Activated CD8-positive, alpha-beta T cell treated with anti-CD3 and anti-CD28 coated beads, Interleukin-2, amount 10 ng/mL, durations not matched to agents 7 days and 5 days (primary cell): Measurements from ENCODE around the gene EWSR1. TPM values are rescaled to one million over a fixed set of nuclear protein-coding genes. Genes with fewer than 3 reads are reported as not detected.

ENCODE experiments used
- ATAC-seq: fragments of 150-1000 bp; cut with Tn5 transposase; one replicate; pipeline ENCODE4 v1.10.0; 2021; ENCODE audit warnings: moderate library complexity
- CTCF ChIA-PET: fragments of 350-600 bp; sonication (Branson Sonifier 250); formaldehyde crosslinking; loops from one replicate; lab custom pipeline; 2021; ENCODE audit warnings: antibody characterized with exemption; lab: Charles Lee
- POLR2A ChIA-PET: fragments of 350-600 bp; sonication (Branson Sonifier 250); formaldehyde crosslinking; loops from one replicate; lab custom pipeline; 2021; ENCODE audit warnings: antibody characterized with exemption; lab: Charles Lee
- DNase-seq: peaks from one replicate; pipeline ENCODE4 v3.0.0-alpha.2; 2020
- H3K27ac Mint-ChIP-seq: one replicate; pipeline ENCODE4 v1.8.0; 2021; ENCODE audit warnings: mild to moderate bottlenecking, mixed read lengths
- H3K27me3 Mint-ChIP-seq: one replicate; pipeline ENCODE4 v1.8.0; 2021; ENCODE audit warnings: low read depth, mixed read lengths
- H3K36me3 Mint-ChIP-seq: one replicate; pipeline ENCODE4 v1.8.0; 2021; ENCODE audit warnings: low read depth, mixed read lengths
- H3K4me1 Mint-ChIP-seq: one replicate; pipeline ENCODE4 v1.8.0; 2021; ENCODE audit warnings: low read depth, mixed read lengths
- H3K4me3 Mint-ChIP-seq: one replicate; pipeline ENCODE4 v1.8.0; 2021; ENCODE audit warnings: mild to moderate bottlenecking, mixed read lengths
- H3K9me3 Mint-ChIP-seq: one replicate; pipeline ENCODE4 v1.8.0; 2022; ENCODE audit warnings: mixed read lengths; ENCODE audit not compliant: insufficient read depth
- total RNA-seq, 2 experiments: library from RNA; stranded (reverse); gene quantifications; one replicate each; pipeline ENCODE4 v1.2.3, GENCODE V29; 2021

EWSR1 gene
- total RNA-seq, 2 experiments from 2014 or later, result 323 to 326 TPM

- H3K4me1 Mint-ChIP-seq, result peaks cover 12% of the 10 kb centered on the region
- H3K27ac Mint-ChIP-seq, result no peak overlapping the region
- ChIA-PET CTCF (no interaction called here), POLR2A (interaction anchor here (1.7 kb wide), 1 partner anchor 30 kb away, joined by 4 read pairs; no protein-coding TSS in a partner anchor)
- no peak overlapping the region for H3K4me3 Mint-ChIP-seq
- no peak for DNase-seq
- peaks cover 12% of the 10 kb centered on the region for H3K27me3 Mint-ChIP-seq
- H3K9me3 Mint-ChIP-seq, result no peaks in the 10 kb centered on the region
- peaks cover 41% of the 10 kb centered on the region for H3K36me3 Mint-ChIP-seq
- no peak for ATAC-seq
Observed at GRCh38 chr22:29301716-29302401, 33.8 kb downstream of the EWSR1 start.

GRCh38 chr22:29302402-29302680 is 34.3 kb downstream of the EWSR1 start:
- no peak for ATAC-seq
- ChIA-PET CTCF (no interaction called here), POLR2A (no interaction called here)
- Mint-ChIP-seq H3K4me1 (peaks cover 13% of the 10 kb centered on the region), H3K4me3 (no peak overlapping the region), H3K9me3 (no peaks in the 10 kb centered on the region), H3K27ac (no peak overlapping the region), H3K27me3 (peaks cover 13% of the 10 kb centered on the region), H3K36me3 (peaks cover 37% of the 10 kb centered on the region)
- no peak for DNase-seq

GRCh38 chr22:29302681-29303465 is 34.8 kb downstream of the EWSR1 start:
- ChIA-PET CTCF (interaction anchor here (0.8 kb wide), 1 partner anchor 26 kb away, joined by 3 read pairs; no protein-coding TSS in a partner anchor), POLR2A (interaction anchor here (0.6 kb wide), 1 partner anchor 40 kb away, joined by 3 read pairs; no protein-coding TSS in a partner anchor)
- H3K27ac Mint-ChIP-seq, result no peak overlapping the region

GRCh38 chr22:29305836-29306174 is 37.7 kb downstream of the EWSR1 start:
- H3K4me3 Mint-ChIP-seq, result peak overlapping the region; percentile 72
- H3K36me3 Mint-ChIP-seq, result peaks cover 6% of the 10 kb centered on the region
- CTCF ChIA-PET, result interaction anchor here (0.8 to 1.0 kb wide), 2 partner anchors 17 to 81 kb away, joined by 3 read pairs; no protein-coding TSS in a partner anchor
- POLR2A ChIA-PET, result interaction anchor here (1.6 kb wide), 1 partner anchor 36 kb away, joined by 3 read pairs; no protein-coding TSS in a partner anchor
- no peaks in the 10 kb centered on the region for H3K9me3 Mint-ChIP-seq
- ATAC-seq (no peak), DNase-seq (no peak)
- H3K27me3 Mint-ChIP-seq, result peaks cover 15% of the 10 kb centered on the region
- peak overlapping the region; percentile 65 for H3K27ac Mint-ChIP-seq
- H3K4me1 Mint-ChIP-seq, result peaks cover 38% of the 10 kb centered on the region

More at GRCh38 chr22:29302681-29303465, 34.8 kb downstream of the EWSR1 start:
- no peak for DNase-seq
- peaks cover 31% of the 10 kb centered on the region for H3K36me3 Mint-ChIP-seq
- H3K4me3 Mint-ChIP-seq, result no peak overlapping the region
- peaks cover 15% of the 10 kb centered on the region for H3K27me3 Mint-ChIP-seq
- H3K9me3 Mint-ChIP-seq, result no peaks in the 10 kb centered on the region
- ATAC-seq, result peak; percentile 1
- peaks cover 16% of the 10 kb centered on the region for H3K4me1 Mint-ChIP-seq

GRCh38 chr22:29306175-29306834 is 38.2 kb downstream of the EWSR1 start, which contains the start of gene GAS2L1:
Gene GAS2L1, plus strand, starts transcription at chr22:29306650. Its CDS starts 1,456 bp downstream, at chr22:29308106.
- H3K4me1 Mint-ChIP-seq, result peaks cover 43% of the 10 kb centered on the region
- DNase-seq (peak; percentile 74), ATAC-seq (peak; percentile 48)
- H3K9me3 Mint-ChIP-seq, result no peaks in the 10 kb centered on the region
- peaks cover 15% of the 10 kb centered on the region for H3K27me3 Mint-ChIP-seq
- peak within 1 kb of the TSS; percentile 65 for H3K27ac Mint-ChIP-seq
- CTCF ChIA-PET, result interaction anchor here (0.6 to 1.0 kb wide), 4 partner anchors 11 to 80 kb away, joined by 3 read pairs; no protein-coding TSS in a partner anchor
- H3K4me3 Mint-ChIP-seq, result peak within 1 kb of the TSS; percentile 75
- POLR2A ChIA-PET, result interaction anchor here (0.7 to 1.6 kb wide), 2 partner anchors 37 to 38 kb away, joined by 3 read pairs; partner anchors contain the start of gene EWSR1
- H3K36me3 Mint-ChIP-seq, result peaks cover 1% of the 10 kb centered on the region

GRCh38 chr22:29306835-29307595 is 38.9 kb downstream of the EWSR1 start:
- DNase-seq (peak; percentile 53), ATAC-seq (peak; percentile 39)
- Mint-ChIP-seq H3K27me3 (peaks cover 15% of the 10 kb centered on the region), H3K4me1 (peaks cover 45% of the 10 kb centered on the region), H3K4me3 (peak overlapping the region; percentile 75), H3K27ac (peak overlapping the region; percentile 48), H3K36me3 (no peaks in the 10 kb centered on the region), H3K9me3 (no peaks in the 10 kb centered on the region)
- ChIA-PET CTCF (interaction anchor here (0.6 to 0.7 kb wide), 2 partner anchors 10 to 37 kb away, joined by 3 read pairs; no protein-coding TSS in a partner anchor), POLR2A (interaction anchor here (0.7 to 1.6 kb wide), 2 partner anchors 37 to 39 kb away, joined by 3 read pairs; partner anchors contain the start of gene EWSR1)

- Mint-ChIP-seq H3K4me3 (peak overlapping the region; percentile 75), H3K9me3 (no peaks in the 10 kb centered on the region), H3K36me3 (peaks cover 3% of the 10 kb centered on the region), H3K27me3 (peaks cover 18% of the 10 kb centered on the region), H3K4me1 (peaks cover 46% of the 10 kb centered on the region), H3K27ac (peak overlapping the region; percentile 48)
- no peak for DNase-seq
- ATAC-seq, result no peak
- ChIA-PET CTCF (no interaction called here), POLR2A (no interaction called here)
Observed at GRCh38 chr22:29307596-29308147, 39.6 kb downstream of the EWSR1 start.

GRCh38 chr22:29308148-29308790 is 40.2 kb downstream of the EWSR1 start:
- ATAC-seq (no peak), DNase-seq (no peak)
- Mint-ChIP-seq H3K4me1 (peaks cover 52% of the 10 kb centered on the region), H3K36me3 (peaks cover 5% of the 10 kb centered on the region), H3K9me3 (no peaks in the 10 kb centered on the region), H3K4me3 (peak overlapping the region; percentile 63), H3K27me3 (peaks cover 24% of the 10 kb centered on the region), H3K27ac (peak overlapping the region; percentile 86)
- ChIA-PET CTCF (no interaction called here), POLR2A (no interaction called here)

- H3K27me3 Mint-ChIP-seq, result peaks cover 30% of the 10 kb centered on the region
- H3K4me1 Mint-ChIP-seq, result peaks cover 58% of the 10 kb centered on the region
- POLR2A ChIA-PET, result no interaction called here
- peak; percentile 80 for DNase-seq
- H3K27ac Mint-ChIP-seq, result peak overlapping the region; percentile 86
- H3K9me3 Mint-ChIP-seq, result no peaks in the 10 kb centered on the region
- H3K36me3 Mint-ChIP-seq, result peaks cover 6% of the 10 kb centered on the region
- CTCF ChIA-PET, result no interaction called here
- peak overlapping the region; percentile 63 for H3K4me3 Mint-ChIP-seq
- ATAC-seq, result peak; percentile 38
Observed at GRCh38 chr22:29308791-29309262, 40.8 kb downstream of the EWSR1 start.

GRCh38 chr22:29309332-29310064 is 41.4 kb downstream of the EWSR1 start:
- POLR2A ChIA-PET, result no interaction called here
- H3K27ac Mint-ChIP-seq, result peak overlapping the region; percentile 86
- CTCF ChIA-PET, result no interaction called here
- peaks cover 6% of the 10 kb centered on the region for H3K36me3 Mint-ChIP-seq
- ATAC-seq (no peak), DNase-seq (no peak)
- H3K4me3 Mint-ChIP-seq, result peak overlapping the region; percentile 63
- peaks cover 64% of the 10 kb centered on the region for H3K4me1 Mint-ChIP-seq
- H3K27me3 Mint-ChIP-seq, result peaks cover 34% of the 10 kb centered on the region
- no peaks in the 10 kb centered on the region for H3K9me3 Mint-ChIP-seq
